ENCODE data around the gene IREB2. TPM values are rescaled to one million over a fixed set of nuclear protein-coding genes. Genes with fewer than 3 reads are reported as not detected.

Gene IREB2
- polyA plus RNA-seq, 3 donors = 11.7 to 25.5 (median 16.7) TPM

DNA sequence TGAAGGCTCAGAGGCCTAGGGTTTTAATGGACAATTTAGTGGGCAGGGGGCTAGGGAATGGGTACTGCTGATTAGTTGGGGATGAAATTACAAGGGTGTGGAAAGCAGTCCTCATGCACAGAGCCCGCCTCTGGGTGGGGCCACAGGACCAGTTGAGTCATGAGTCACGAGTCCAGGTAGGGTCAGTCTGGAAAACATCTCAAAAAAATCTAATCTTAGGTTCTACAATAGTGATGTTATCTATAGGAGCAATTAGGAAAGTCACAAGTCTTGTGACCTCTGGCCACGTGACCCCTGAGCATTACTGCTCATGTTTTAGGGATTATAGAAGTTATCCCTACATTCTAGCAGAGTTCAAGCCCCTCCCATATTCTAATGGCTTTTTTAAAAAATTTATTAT, 18.6 kb upstream of the IREB2 start:
- peaks cover 0 to 1% (median 0%) of the 10 kb centered on the region in 3 donors for H3K27me3 Mint-ChIP-seq (ENCODE audit: low read depth in 3 of 3)
- Histone ChIP-seq H3K4me1 (ENCODE audit: control insufficient read depth in 1 of 2, insufficient read depth in 2 of 2, low read length in 2 of 2) (peaks cover 10% of the 10 kb centered on the region in 2 donors), H3K27ac (ENCODE audit: low read depth in 1 of 2, low read length in 2 of 2) (no peak overlapping the region), H4K20me1 (ENCODE audit: insufficient read depth, low read length) (no peaks in the 10 kb centered on the region), H3K9ac (ENCODE audit: insufficient read depth, low read length, poor library complexity, severe bottlenecking) (no peak overlapping the region), H3K79me2 (ENCODE audit: insufficient read depth, low read length) (no peaks in the 10 kb centered on the region), H3K36me3 (replicated peaks in 1 of 2; ENCODE audit: control insufficient read depth in 1 of 2, insufficient read depth in 2 of 2, low read length in 2 of 2) (no peaks in the 10 kb centered on the region), H3K9me3 (replicated peaks in 1 of 2; ENCODE audit: control insufficient read depth in 1 of 2, insufficient read depth in 1 of 2, low read length in 2 of 2) (no peaks in the 10 kb centered on the region), H2AFZ (ENCODE audit: insufficient read depth, low read depth, low read length, poor library complexity, severe bottlenecking) (no peak overlapping the region), H3K4me2 (replicated peaks; ENCODE audit: extremely low read depth, low read length, poor library complexity, severe bottlenecking) (no peak overlapping the region), H3K4me3 (replicated peaks in 1 of 3; ENCODE audit: low read depth in 2 of 3, low read length in 3 of 3) (no peak overlapping the region), H3K27me3 (ENCODE audit: control insufficient read depth in 2 of 2, insufficient read depth in 2 of 2, low read length in 2 of 2) (no peaks in the 10 kb centered on the region)
- no peak for DNase-seq
- peaks cover 17% of the 10 kb centered on the region for H3K4me1 Mint-ChIP-seq
- intact Hi-C loops (cut with micrococcal nuclease) = no loop called here
- no peak overlapping the region for H3K27ac Mint-ChIP-seq
- no peaks in the 10 kb centered on the region for H3K36me3 Mint-ChIP-seq
- H3K9me3 Mint-ChIP-seq = peaks cover 0 to 3% (median 0%) of the 10 kb centered on the region in 7 donors
- no peak overlapping the region for H3K4me3 Mint-ChIP-seq
- WGBS (ENCODE audit: insufficient coverage) = 100% methylated on average over 1 of the region's 3 CpGs
- TF ChIP-seq CTCF (IDR thresholded peaks at IDR 0.05) = no peak

DNA sequence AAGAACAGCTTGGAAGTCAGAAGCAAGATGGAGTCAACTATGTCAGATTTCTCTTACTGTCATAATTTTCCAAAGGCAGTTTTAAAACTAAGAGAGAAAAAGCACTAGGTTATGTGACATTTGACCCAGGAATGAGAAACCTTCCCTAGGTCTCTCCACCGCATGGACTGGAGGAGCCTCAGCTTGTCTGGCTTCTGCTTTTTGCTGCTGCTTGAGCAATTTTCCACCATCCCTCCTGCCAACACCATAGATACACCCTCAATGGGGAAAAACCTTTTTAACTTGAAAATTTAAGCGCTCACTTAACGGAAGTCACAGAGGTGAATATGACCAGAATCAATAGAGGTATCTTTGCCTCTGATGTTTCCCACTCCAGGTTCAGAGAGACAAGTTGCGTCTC, 17.8 kb upstream of the IREB2 start:
- Histone ChIP-seq H3K27me3 (ENCODE audit: control insufficient read depth in 2 of 2, insufficient read depth in 2 of 2, low read length in 2 of 2) (no peaks in the 10 kb centered on the region), H3K9ac (ENCODE audit: insufficient read depth, low read length, poor library complexity, severe bottlenecking) (no peak overlapping the region), H3K4me1 (ENCODE audit: control insufficient read depth in 1 of 2, insufficient read depth in 2 of 2, low read length in 2 of 2) (peaks cover 14% of the 10 kb centered on the region in 2 donors), H3K4me3 (replicated peaks in 1 of 3; ENCODE audit: low read depth in 2 of 3, low read length in 3 of 3) (no peak overlapping the region), H3K36me3 (replicated peaks in 1 of 2; ENCODE audit: control insufficient read depth in 1 of 2, insufficient read depth in 2 of 2, low read length in 2 of 2) (no peaks in the 10 kb centered on the region), H4K20me1 (ENCODE audit: insufficient read depth, low read length) (no peaks in the 10 kb centered on the region), H3K79me2 (ENCODE audit: insufficient read depth, low read length) (no peaks in the 10 kb centered on the region), H3K27ac (ENCODE audit: low read depth in 1 of 2, low read length in 2 of 2) (no peak overlapping the region), H3K9me3 (replicated peaks in 1 of 2; ENCODE audit: control insufficient read depth in 1 of 2, insufficient read depth in 1 of 2, low read length in 2 of 2) (no peaks in the 10 kb centered on the region), H3K4me2 (replicated peaks; ENCODE audit: extremely low read depth, low read length, poor library complexity, severe bottlenecking) (no peak overlapping the region), H2AFZ (ENCODE audit: insufficient read depth, low read depth, low read length, poor library complexity, severe bottlenecking) (no peak overlapping the region)
- intact Hi-C loops (cut with micrococcal nuclease) = no loop called here
- no peak for TF ChIP-seq CTCF (IDR thresholded peaks at IDR 0.05)
- Mint-ChIP-seq H3K36me3 (no peaks in the 10 kb centered on the region), H3K4me3 (no peak overlapping the region), H3K9me3 (peaks cover 0 to 3% (median 0%) of the 10 kb centered on the region in 7 donors), H3K27ac (peak overlapping the region in 4 of 7 donors; percentile 10 to 70 (median 30)), H3K27me3 (ENCODE audit: low read depth in 3 of 3) (peaks cover 0 to 1% (median 0%) of the 10 kb centered on the region in 3 donors), H3K4me1 (peaks cover 20% of the 10 kb centered on the region)
- peak; percentile 24 to 60 (median 33) for DNase-seq
- WGBS (ENCODE audit: insufficient coverage) = 0% methylated on average over 3 of the region's 4 CpGs

Measured in CD14-positive monocyte (primary cell).